GM21423 (cell line): ENCODE measurements around the gene PKNOX2.

Source experiments
- ATAC-seq: cut with Tn5 transposase; IDR thresholded peaks from one replicate; pipeline ENCODE4 v1.9.1; 2021; ENCODE audit warnings: mild to moderate bottlenecking, moderate library complexity; ENCODE audit not compliant: unreplicated experiment

The PKNOX2 gene

GRCh38 chr11:125455851-125456250, 291.3 kb downstream of the PKNOX2 start:
- no peak for ATAC-seq

DNA sequence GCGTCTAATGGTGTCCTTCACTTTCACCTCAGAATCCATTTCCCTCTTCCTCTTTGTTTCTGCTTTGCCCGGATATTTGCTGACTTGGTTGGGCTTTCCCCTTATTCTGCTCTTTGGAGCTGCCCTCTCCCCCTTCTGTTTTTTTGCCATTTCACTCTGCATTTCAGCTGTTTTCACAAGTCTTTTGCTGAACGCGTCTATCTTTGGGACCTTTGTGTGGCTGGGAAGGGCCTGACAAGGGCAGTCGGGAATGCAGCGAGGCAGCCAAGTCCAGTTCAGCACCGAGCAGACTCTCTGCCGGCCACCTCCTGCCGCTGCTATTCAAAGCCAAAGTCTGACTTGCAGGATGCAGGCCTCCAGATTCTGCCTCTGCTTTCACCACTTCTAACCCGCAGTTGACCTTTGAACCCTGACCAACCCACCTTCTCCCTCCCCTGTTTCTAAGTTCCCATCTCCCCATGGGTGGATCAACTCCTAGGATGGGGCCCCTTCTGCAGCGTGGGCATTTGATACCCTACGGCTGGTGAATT, 293.3 kb downstream of the PKNOX2 start:
- ATAC-seq, result no peak

- ATAC-seq, result no peak
Measured at GRCh38 chr11:125460275-125460674, 295.7 kb downstream of the PKNOX2 start.

DNA sequence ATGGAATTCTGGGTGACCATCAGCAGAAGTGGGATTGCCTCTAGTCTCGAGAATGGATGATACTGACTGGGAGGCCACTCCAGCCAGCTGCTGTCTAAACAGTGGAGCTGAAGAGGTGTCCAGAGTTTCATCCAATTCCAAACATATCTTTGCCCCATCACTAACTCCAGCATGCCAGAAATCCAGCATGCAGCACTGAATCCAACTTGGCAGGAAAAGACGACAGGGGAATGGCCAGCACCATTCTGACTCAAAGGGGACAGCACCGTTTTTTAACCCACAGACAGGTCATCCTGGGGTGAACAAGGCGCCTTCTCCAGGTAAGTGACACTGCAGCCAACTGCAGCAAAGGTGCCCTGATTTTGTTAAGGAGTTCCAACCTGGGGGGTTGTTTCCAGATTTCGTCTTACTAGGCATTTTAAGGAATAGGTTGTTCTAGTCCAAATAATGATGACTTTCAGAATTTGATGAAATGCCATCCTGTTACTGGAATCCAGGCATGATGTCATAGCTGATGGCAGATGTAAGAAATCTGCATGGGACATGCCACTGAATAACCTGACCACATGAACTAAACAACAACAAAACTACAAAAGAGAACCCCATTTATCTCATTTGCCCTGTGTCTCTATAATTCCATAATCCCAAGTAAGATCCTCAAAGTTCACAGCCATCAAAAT, 299.2 kb downstream of the PKNOX2 start:
- ATAC-seq, result no peak

- no peak for ATAC-seq
Measured at GRCh38 chr11:125464270-125464662, 299.7 kb downstream of the PKNOX2 start.

DNA sequence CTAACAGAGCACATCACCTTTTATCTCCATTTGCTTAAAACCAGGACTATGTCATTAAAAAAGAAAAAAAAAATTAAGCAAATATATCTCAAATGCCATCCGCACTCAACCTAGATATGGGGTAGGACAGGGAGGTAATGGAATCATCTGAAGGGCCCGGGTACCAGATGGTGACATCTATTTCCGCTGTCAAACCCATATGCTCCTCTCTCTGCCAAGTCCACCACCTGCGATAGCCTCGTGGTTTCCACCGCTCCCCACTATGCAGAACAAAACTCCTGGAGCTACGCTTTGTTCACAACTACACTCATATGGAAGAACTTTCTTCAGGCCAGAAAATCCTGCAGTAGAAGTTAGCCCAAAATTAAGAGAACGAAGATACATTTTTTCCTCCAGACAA, 300.1 kb downstream of the PKNOX2 start:
- no peak for ATAC-seq

GRCh38 chr11:125465255-125465654, 300.7 kb downstream of the PKNOX2 start:
- no peak for ATAC-seq

DNA sequence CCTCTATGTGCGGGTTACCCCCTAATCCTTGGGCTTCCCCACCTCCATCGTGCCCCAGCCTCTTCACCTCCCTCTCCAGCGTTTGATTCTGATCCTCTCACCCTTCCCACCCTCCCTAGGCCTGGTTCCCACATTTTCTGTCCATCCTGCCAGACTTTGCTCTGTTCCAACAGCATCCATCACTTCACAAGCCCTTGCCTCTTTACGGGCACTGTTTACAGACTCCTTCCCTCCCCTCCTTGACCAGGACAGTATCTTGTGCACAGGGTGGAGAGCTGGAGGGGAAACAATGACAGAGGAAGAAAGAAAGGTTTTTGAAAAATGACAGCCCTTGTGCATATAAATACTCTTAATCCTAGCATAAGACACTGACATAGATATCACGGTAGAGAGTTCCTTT, 301.1 kb downstream of the PKNOX2 start:
- no peak for ATAC-seq

DNA sequence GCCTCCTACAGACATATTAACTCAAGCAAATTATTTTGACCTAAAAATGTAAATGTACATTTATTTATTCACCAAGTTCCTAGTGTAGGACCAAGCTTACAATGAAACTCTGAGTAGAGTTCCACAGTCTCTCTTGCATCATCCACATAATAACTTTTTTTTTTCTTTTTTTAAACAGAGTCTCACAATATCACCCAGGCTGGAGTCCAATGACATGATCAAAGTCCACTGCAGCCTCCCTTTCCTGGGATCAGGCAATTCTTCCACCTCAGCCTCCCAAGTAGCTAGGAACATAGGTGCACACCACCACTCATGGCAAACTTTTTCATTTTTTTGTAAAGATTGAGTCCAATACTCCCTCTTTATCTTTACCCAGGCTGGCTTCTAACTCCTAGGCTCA, 303.5 kb downstream of the PKNOX2 start:
- no peak for ATAC-seq

GRCh38 chr11:125468852-125469251, 304.3 kb downstream of the PKNOX2 start:
- ATAC-seq, result no peak

GRCh38 chr11:125470355-125470754, 305.8 kb downstream of the PKNOX2 start:
- no peak for ATAC-seq

- ATAC-seq, result no peak
Measured at GRCh38 chr11:125476721-125477120, 312.2 kb downstream of the PKNOX2 start.

- no peak for ATAC-seq
Measured at GRCh38 chr11:125479137-125479536, 314.6 kb downstream of the PKNOX2 start.

- ATAC-seq, result no peak
Measured at GRCh38 chr11:125481531-125481930, 317.0 kb downstream of the PKNOX2 start.
